Gastrocnemius medialis (tissue), 4 donors: ENCODE results near the gene NTM.

Experiments
- CTCF ChIP-seq, 5 experiments: fragments of 450-650 bp in 3 of 5; fragments of 200-600 bp in 2 of 5; sonication (generic) in 2 of 5; IDR thresholded peaks in 4 of 5; conservative IDR thresholded peaks in 1 of 5; 1 replicate in 4 of 5; 2 replicates in 1 of 5; pipeline ENCODE4 v1.5.1; 2016 to 2019; ENCODE audit warnings: antibody characterized with exemption in 5 of 5, mild to moderate bottlenecking in 3 of 5, moderate library complexity in 3 of 5
- POLR2A ChIP-seq, 2 donors: fragments of 450-650 bp; IDR thresholded peaks; one replicate each; pipeline ENCODE4 v1.6.1; 2017; ENCODE audit warnings: antibody characterized with exemption in 2 of 2, mild to moderate bottlenecking in 2 of 2, moderate library complexity in 2 of 2

DNA sequence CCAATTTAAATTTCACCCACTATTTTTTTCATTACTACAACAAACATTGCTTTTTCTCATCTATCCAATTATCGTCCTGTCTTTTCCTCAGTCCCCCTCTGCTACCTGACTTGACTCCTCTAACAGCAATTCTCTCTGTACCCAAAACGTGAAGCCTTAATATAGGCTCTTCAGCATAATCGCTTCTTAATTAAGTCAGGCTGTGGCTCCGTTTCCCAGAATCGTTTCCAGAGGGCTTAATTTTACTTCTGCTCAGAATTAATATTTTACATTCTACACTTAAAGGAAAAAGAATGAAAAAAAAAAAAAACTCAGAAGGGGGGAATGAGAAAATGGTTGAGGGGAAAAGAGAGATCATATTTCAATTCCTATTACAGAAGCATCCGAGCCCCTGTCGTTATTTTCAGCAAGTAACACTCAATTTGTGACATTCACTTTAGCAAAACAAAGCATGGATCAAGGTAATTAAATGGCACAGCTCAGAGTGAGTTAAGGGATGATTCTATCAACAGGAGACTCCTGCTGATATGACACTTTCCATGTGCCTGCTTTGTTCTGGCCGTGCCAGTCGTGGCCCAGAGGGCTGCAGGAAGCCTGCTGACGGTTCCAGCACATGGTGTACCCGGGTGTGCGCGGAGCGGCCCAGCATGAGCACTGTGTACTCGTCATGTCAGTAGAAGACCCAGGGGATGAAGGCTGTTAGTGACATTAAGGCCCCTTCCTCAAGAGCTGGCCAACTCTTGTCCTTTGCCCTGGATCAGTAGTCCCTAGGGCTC is 272.5 kb downstream of the NTM start:
- TF ChIP-seq CTCF (IDR thresholded peaks at IDR 0.05 in 4 of 5, conservative IDR thresholded peaks at IDR 0.05 in 1 of 5) (no peak), POLR2A (IDR thresholded peaks at IDR 0.05) (no peak)
